Fibroblast of lung (primary cell): Measurements from ENCODE around the gene MPPED2. TPM values are rescaled to one million over a fixed set of nuclear protein-coding genes. Genes with fewer than 3 reads are reported as not detected.

Experiments used
- DNase-seq, 2 donors: peaks; one replicate each; pipeline versions ENCODE4 v3.0.0 to v3.0.0-alpha.2; 2010; ENCODE audit warnings: low read depth in 2 of 2
- H2AFZ ChIP-seq: 2 replicates; pipeline ENCODE4 v1.5.1; 2012; ENCODE audit warnings: low read length, control low read depth, inconsistent platforms
- H3K27ac ChIP-seq: 2 replicates; pipeline ENCODE4 v1.5.1; 2011; ENCODE audit warnings: low read length, control low read depth; ENCODE audit not compliant: insufficient read depth
- H3K27me3 ChIP-seq: 2 replicates; pipeline ENCODE4 v1.5.1; 2011; ENCODE audit warnings: mild to moderate bottlenecking, low read length; ENCODE audit not compliant: control insufficient read depth, insufficient read depth
- H3K36me3 ChIP-seq: 2 replicates; pipeline ENCODE4 v1.5.1; 2011; ENCODE audit warnings: low read length; ENCODE audit not compliant: control insufficient read depth, insufficient read depth
- H3K4me1 ChIP-seq: 2 replicates; pipeline ENCODE4 v1.5.1; 2011; ENCODE audit warnings: low read length; ENCODE audit not compliant: control insufficient read depth, insufficient read depth; ENCODE audit errors: extremely low read depth
- H3K4me2 ChIP-seq: 2 replicates; pipeline ENCODE4 v1.5.1; 2011; ENCODE audit warnings: low read length, control low read depth; ENCODE audit not compliant: insufficient read depth; ENCODE audit errors: extremely low read depth
- H3K4me3 ChIP-seq, 4 experiments: fragments of 200-600 bp in 1 of 4; sonication (generic) in 1 of 4; replicated peaks in 1 of 4; 2 replicates each; pipeline ENCODE4 v1.5.1; 2011 to 2016; ENCODE audit warnings: low read length in 4 of 4, low read depth in 3 of 4, mild to moderate bottlenecking in 3 of 4, control low read depth in 2 of 4, inconsistent platforms in 1 of 4, mixed read lengths in 1 of 4; ENCODE audit not compliant: insufficient read depth in 1 of 4; ENCODE audit errors: control extremely low read depth in 1 of 4
- H3K79me2 ChIP-seq: 2 replicates; pipeline ENCODE4 v1.5.1; 2012; ENCODE audit warnings: mild to moderate bottlenecking, low read length, inconsistent platforms; ENCODE audit not compliant: control insufficient read depth, insufficient read depth
- H3K9ac ChIP-seq: 2 replicates; pipeline ENCODE4 v1.5.1; 2011; ENCODE audit warnings: mild to moderate bottlenecking, low read length, control low read depth; ENCODE audit not compliant: insufficient read depth
- H3K9me3 ChIP-seq: 2 replicates; pipeline ENCODE4 v1.5.1; 2012; ENCODE audit warnings: low read depth, low read length; ENCODE audit not compliant: control insufficient read depth, insufficient read depth
- H4K20me1 ChIP-seq: 2 replicates; pipeline ENCODE4 v1.5.1; 2011; ENCODE audit warnings: low read length; ENCODE audit not compliant: control insufficient read depth, insufficient read depth; ENCODE audit errors: extremely low read depth
- CTCF ChIP-seq, 2 donors: IDR thresholded peaks in 1 of 2; conservative IDR thresholded peaks in 1 of 2; 1 replicate in 1 of 2; 2 replicates in 1 of 2; pipeline ENCODE4 v1.5.1; 2011 to 2012; ENCODE audit warnings: low read length in 2 of 2, control low read depth in 1 of 2, inconsistent platforms in 1 of 2, low read depth in 1 of 2, mild to moderate bottlenecking in 1 of 2
- EZH2 ChIP-seq: IDR thresholded peaks from 2 replicates; pipeline ENCODE4 v1.5.1; 2012; ENCODE audit warnings: low read length, control low read depth, mild to moderate bottlenecking; ENCODE audit errors: missing control alignments
- polyA plus RNA-seq, 2 donors: library from polyadenylated mRNA; depleted of rRNA in 1 of 2; stranded (reverse) in 1 of 2; unstranded in 1 of 2; fragments of >200 nt; gene quantifications; 2 replicates each; pipeline ENCODE4 v1.2.1, GENCODE V29; 2011 to 2012; ENCODE audit warnings: missing spikeins in 1 of 2
- total RNA-seq: library from RNA; depleted of rRNA; stranded (reverse); fragments of >200 nt; gene quantifications from 2 replicates; pipeline ENCODE4 v1.2.1, GENCODE V29; 2014

Gene MPPED2
- total and polyA plus RNA-seq, 2 donors (not counting 1 experiment from before 2014, with no cell fraction given) = under 0.01 to 0.02 TPM

GRCh38 chr11:30380846-30381245, 205.3 kb downstream of the MPPED2 start:
- DNase-seq = no peak
- Histone ChIP-seq H3K27me3 (no peaks in the 10 kb centered on the region), H3K9me3 (no peaks in the 10 kb centered on the region), H4K20me1 (no peaks in the 10 kb centered on the region), H3K36me3 (no peaks in the 10 kb centered on the region), H3K4me1 (no peaks in the 10 kb centered on the region), H3K4me2 (no peak overlapping the region), H3K27ac (no peak overlapping the region), H3K9ac (no peak overlapping the region), H2AFZ (no peak overlapping the region), H3K79me2 (no peaks in the 10 kb centered on the region), H3K4me3 (no peak overlapping the region)
- no peak for TF ChIP-seq CTCF (conservative IDR thresholded peaks at IDR 0.05 in 1 of 2, IDR thresholded peaks at IDR 0.05 in 1 of 2; ENCODE audit: low read depth in 1 of 2, low read length in 2 of 2)

DNA sequence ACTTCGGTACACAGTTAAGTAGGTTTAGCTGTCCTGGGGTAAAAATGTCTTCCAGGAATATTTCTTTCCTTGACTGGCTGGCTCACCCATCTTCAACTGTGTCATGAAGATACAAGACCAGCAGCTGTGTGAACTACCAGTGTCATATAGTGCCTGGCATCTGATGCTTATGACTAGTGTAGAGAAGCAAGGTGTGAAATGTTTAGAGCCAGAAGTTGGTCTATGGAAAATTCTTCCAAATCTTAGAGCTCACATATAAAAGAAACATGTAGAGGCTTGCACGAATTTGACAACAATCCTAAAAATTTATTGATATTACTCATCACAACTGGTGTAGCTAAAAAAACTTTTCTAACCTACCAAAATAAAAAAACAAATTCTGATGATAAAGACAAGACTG, 208.8 kb downstream of the MPPED2 start:
- H3K27me3 ChIP-seq = no peaks in the 10 kb centered on the region
- H3K27ac ChIP-seq = no peak overlapping the region
- no peak overlapping the region for H3K4me3 ChIP-seq
- no peaks in the 10 kb centered on the region for H3K79me2 ChIP-seq
- H3K9me3 ChIP-seq = no peaks in the 10 kb centered on the region
- no peak overlapping the region for H2AFZ ChIP-seq
- no peak for DNase-seq
- H3K9ac ChIP-seq = no peak overlapping the region
- no peak for TF ChIP-seq EZH2
- no peak for TF ChIP-seq CTCF (conservative IDR thresholded peaks at IDR 0.05 in 1 of 2, IDR thresholded peaks at IDR 0.05 in 1 of 2; ENCODE audit: low read depth in 1 of 2, low read length in 2 of 2)
- H3K4me2 ChIP-seq = no peak overlapping the region
- H3K4me1 ChIP-seq = no peaks in the 10 kb centered on the region
- no peaks in the 10 kb centered on the region for H3K36me3 ChIP-seq
- no peaks in the 10 kb centered on the region for H4K20me1 ChIP-seq

GRCh38 chr11:30370164-30370563, 216.0 kb downstream of the MPPED2 start:
- no peaks in the 10 kb centered on the region for H3K4me1 ChIP-seq
- H3K9ac ChIP-seq = no peak overlapping the region
- DNase-seq = no peak
- no peak overlapping the region for H2AFZ ChIP-seq
- H3K4me3 ChIP-seq = no peak overlapping the region
- H3K36me3 ChIP-seq = no peaks in the 10 kb centered on the region
- no peaks in the 10 kb centered on the region for H3K79me2 ChIP-seq
- H4K20me1 ChIP-seq = no peaks in the 10 kb centered on the region
- no peak overlapping the region for H3K4me2 ChIP-seq
- TF ChIP-seq CTCF (conservative IDR thresholded peaks at IDR 0.05 in 1 of 2, IDR thresholded peaks at IDR 0.05 in 1 of 2; ENCODE audit: low read depth in 1 of 2, low read length in 2 of 2) (no peak), EZH2 (no peak)
- no peak overlapping the region for H3K27ac ChIP-seq
- no peaks in the 10 kb centered on the region for H3K27me3 ChIP-seq
- H3K9me3 ChIP-seq = no peaks in the 10 kb centered on the region
